ENCODE results near the gene PHF14.

Gene PHF14

GRCh38 chr7:11206177-11206899 is 232.7 kb downstream of the PHF14 start:
- DNase-seq (ENCODE audit: low read depth in 2 of 2): no peak

GRCh38 chr7:11207565-11207964 is 233.9 kb downstream of the PHF14 start:
- no peak for DNase-seq (ENCODE audit: low read depth in 2 of 2)

- DNase-seq (ENCODE audit: low read depth in 2 of 2): no peak
These were observed 235.3 kb downstream of the PHF14 start for GRCh38 chr7:11208883-11209465.

- DNase-seq (ENCODE audit: low read depth in 2 of 2): no peak
These were observed 236.7 kb downstream of the PHF14 start for GRCh38 chr7:11210374-11210773.

GRCh38 chr7:11212080-11212711 is 238.5 kb downstream of the PHF14 start:
- DNase-seq (ENCODE audit: low read depth in 2 of 2): peak; percentile 2 to 17

GRCh38 chr7:11212816-11213215 is 239.1 kb downstream of the PHF14 start:
- no peak for DNase-seq (ENCODE audit: low read depth in 2 of 2)

- no peak for DNase-seq (ENCODE audit: low read depth in 2 of 2)
These were observed 239.6 kb downstream of the PHF14 start for GRCh38 chr7:11213266-11213665.

- DNase-seq (ENCODE audit: low read depth in 2 of 2): no peak
These were observed 242.6 kb downstream of the PHF14 start for GRCh38 chr7:11216276-11216675.

- DNase-seq (ENCODE audit: low read depth in 2 of 2): no peak
These were observed 244.3 kb downstream of the PHF14 start for GRCh38 chr7:11217848-11218565.

All from stimulated activated CD8-positive, alpha-beta memory T cell treated with anti-CD3 and anti-CD28 coated beads, Interleukin-7, amount 100 ng/mL, for 4 hours (primary cell).